GM19463 (cell line): ENCODE results near the gene RAB9A.
"Not testable (repeated sequence)": the region's sequence is repeated elsewhere in the genome, so short reads cannot be mapped to it uniquely, and the experiment has no call there.

Source experiments
- ATAC-seq: cut with Tn5 transposase; IDR thresholded peaks from one replicate; pipeline ENCODE4 v1.9.1; 2021; ENCODE audit warnings: mild to moderate bottlenecking, moderate library complexity; ENCODE audit not compliant: unreplicated experiment

The RAB9A gene

DNA sequence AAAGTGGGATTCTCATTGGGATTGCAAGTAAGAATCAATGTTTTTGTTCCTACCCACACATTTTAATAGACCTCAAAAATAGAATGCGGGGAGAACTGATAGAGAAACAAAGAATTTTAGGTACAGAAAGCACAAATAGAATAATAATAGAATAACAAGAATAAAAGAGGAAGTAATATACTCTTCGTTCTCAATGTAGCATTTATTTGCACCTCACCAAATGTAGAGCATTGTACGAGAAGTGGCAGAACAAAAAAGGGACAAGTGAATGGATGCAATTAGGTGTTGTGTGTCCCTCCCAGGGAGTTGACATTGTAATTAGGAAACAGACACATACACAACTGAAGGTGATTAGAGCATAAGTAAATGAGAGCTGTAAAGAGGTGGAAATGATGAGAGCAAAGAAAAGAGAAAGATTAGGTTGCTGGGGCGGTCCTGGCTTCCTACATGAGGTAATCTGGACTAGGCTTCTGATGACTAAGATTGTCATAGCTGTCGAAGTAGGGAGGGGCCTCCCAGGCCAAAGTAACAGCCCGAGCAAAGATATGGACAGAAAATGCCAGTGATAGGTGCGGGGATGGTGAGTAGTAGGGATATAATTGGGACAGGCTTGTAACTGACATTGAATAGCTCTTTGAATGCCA, 10.4 kb downstream of the RAB9A start:
- no peak for ATAC-seq

GRCh38 chrX:13700380-13700779, 11.5 kb downstream of the RAB9A start:
- no peak for ATAC-seq

DNA sequence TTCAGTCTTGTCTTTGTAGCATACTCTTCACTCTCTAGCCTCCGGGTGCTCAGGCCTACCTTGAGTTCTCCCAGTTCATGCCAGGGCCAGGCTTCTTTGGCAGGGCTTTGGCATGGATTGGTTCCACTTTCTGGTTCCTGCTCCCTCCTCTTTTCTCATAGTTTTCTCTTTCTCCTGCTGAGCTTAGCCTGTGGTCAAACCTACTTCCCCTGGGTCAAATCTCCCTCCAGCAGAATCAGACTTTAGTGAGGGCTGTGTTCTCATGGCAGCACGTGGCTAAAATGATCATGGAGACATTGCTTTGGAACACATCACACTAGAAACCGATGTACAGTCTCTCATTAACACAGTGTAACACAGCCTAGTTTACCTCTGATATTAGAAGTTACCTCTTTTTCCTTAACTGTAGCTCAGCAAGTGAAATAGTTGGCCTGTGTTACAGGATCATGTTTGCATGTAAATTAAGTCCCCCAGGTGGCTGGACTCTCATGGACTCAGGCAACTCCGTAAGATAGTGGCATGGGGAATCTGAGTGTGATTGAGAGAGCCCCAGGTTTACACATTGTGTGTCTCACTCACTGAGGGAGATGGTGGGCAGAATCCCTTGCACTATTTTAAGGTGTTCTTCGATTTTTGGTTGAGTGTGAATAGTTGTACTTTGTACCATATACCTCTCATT, 13.3 kb downstream of the RAB9A start:
- ATAC-seq: no peak

GRCh38 chrX:13703135-13703534, 14.2 kb downstream of the RAB9A start:
- no peak for ATAC-seq

DNA sequence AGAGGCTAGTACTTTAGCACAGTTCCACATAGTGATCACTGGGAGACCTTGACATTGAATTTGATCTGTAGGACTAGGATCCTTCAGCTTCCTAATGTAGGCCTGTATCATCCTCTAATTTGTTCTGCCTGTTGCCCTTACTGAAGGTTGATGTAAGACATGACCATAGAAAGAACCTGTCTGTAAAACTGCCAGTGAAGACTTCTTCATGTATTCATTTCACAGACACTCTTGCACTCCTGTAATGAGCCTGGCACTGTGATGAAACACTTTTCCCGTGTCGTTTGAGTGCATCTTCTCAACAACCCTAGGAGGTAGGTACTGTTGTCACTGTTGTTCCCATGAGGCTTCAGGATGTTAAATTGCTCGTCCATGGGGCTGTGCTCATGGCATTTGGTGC, 14.7 kb downstream of the RAB9A start:
- no peak for ATAC-seq

DNA sequence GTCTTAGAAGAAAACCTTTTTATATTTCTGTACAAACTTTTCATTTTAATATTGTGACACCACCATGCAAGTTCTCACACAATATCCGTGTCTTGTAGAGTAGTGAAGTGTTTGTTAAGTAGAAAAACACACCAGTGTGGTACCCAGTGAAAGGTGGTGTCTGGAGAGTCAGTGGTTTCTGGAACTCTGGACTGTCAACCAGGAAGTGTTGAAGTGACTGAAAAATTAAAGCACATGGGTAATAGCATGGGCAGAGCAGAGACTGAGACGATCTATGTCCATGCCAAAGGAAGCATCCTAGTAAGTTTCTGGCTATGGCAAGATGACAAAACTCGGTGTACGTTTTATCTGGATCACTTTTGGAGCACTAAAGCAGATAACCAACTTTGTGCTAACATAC, 22.2 kb downstream of the RAB9A start:
- no peak for ATAC-seq

- ATAC-seq: no peak
These were observed 27.5 kb downstream of the RAB9A start for GRCh38 chrX:13716455-13716854.

- ATAC-seq: no peak
These were observed 28.0 kb downstream of the RAB9A start for GRCh38 chrX:13716905-13717304.

- no peak for ATAC-seq
These were observed 29.0 kb downstream of the RAB9A start for GRCh38 chrX:13717700-13718472.

GRCh38 chrX:13719192-13719856, 30.4 kb downstream of the RAB9A start:
- no peak for ATAC-seq

DNA sequence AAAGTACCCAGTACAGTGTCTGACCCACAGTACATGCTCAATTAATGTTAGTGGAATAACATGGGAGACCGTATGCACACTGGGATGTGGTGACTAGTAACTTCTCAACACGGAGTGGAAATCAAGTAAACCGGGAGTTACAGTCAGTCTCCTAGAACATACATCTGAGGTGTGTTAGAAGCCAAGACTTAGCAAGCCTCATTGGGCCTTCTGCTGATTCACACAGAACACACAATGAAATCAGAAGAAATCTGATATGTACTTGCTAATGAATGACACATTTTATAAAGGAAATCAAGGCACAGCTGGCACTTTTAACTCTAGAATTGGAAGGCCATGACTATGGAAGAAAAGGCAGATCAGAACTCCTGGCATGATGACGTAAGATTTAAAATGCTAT, 32.4 kb downstream of the RAB9A start:
- ATAC-seq: no peak

DNA sequence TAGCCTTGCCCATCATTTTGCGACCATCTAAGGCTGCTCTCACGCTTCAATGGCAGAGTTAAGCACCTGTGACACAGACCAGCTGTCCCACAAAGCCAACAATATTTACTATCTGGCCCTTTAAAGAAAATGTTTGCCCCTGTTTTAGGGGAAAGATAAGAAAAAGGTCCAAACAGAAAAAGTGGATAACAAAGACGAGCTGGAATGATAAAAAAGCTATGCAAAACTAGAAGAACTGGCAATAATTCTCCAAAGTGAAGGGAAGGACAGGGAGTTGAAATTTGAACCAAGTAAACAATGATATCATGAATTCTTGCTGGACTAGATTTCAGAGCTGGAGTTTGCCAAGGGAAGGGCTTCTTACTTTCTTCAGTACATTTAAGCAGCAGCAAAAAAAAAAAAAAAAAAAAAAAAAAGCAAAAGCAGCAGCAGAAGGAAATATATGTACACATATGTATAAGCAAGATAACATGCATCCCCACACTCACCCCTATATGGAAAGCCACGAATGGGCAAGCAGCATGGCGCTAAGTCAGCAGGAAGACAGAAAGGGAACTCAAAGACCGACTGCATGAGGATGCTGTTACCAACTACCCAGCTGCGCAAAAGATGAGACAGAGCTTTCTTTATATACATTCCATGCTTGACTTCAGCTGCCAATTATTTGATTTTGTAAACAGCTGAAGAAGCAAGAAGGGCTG, 33.0 kb downstream of the RAB9A start:
- ATAC-seq: no peak

GRCh38 chrX:13724878-13725277, 36.0 kb downstream of the RAB9A start:
- ATAC-seq: not testable (repeated sequence)

DNA sequence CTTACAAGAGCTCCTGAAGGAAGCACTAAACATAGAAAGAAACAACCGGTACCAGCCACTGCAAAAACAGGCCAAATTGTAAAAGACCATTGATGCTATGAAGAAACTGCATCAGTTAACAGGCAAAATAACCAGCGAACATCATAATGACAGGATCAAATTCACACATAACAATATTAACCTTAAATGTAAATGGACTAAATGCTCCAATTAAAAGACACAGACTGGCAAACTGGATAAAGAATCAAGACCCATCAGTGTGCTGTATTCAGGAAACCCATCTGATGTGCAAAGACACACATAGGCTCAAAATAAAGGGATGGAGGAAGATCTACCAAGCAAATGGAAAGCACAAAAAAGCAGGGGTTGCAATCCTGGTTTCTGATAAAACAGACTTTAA, 37.7 kb downstream of the RAB9A start:
- ATAC-seq: not testable (repeated sequence)

- ATAC-seq: not testable (repeated sequence)
These were observed 41.6 kb downstream of the RAB9A start for GRCh38 chrX:13730523-13730922.

DNA sequence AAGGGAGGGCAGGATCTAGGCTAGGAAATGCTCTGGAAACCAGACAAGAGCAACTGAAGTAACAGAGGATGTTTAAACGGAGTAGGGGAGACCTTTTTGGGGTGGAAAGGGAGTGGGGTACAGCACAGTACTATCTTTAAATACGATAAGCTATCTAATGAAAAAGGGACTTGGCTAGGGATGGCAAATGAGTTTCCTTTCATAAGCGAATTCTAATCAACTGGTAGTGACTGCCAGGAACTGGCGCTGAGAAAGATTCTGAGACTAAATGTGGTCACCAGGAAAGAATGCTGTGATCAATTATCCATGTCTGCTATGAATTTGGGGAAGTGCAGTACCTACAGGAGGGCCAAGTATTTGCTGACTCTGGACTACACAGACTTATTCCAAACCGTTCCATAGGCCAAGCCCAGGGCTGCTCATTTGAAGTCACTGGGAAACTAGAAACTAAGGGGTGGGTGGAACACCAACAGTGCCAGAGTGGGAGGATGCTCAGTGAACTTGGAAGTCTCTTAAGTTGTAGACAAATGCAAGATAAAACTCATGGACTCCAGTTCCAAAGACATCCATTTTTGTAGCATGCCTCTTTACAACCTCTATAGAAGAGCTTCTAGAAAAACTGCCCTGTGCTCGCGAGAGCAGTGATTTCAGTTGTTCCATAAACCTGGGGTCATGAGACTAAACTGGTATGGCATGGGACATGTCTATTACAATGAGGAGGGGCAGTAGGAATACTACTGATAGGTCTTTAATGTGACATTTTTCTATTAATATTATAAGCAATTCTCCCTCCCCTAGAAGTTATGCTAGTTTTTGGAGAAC, 43.5 kb downstream of the RAB9A start:
- ATAC-seq: no peak

GRCh38 chrX:13733506-13733905, 44.6 kb downstream of the RAB9A start:
- ATAC-seq: no peak

- ATAC-seq: peak; percentile 91
These were observed 45.6 kb downstream of the RAB9A start, which contains the start of the genes OFD1 and TRAPPC2 for GRCh38 chrX:13734278-13735172. Gene OFD1 (plus strand): TSS chrX:13734748. CDS start chrX:13735072, 324 bp downstream. Gene TRAPPC2 (minus strand): TSS chrX:13734620. CDS start chrX:13719963, 14,657 bp downstream.

GRCh38 chrX:13741695-13742094, 52.8 kb downstream of the RAB9A start:
- no peak for ATAC-seq
